ENCODE measurements around the gene COL18A1. TPM values are rescaled to one million over a fixed set of nuclear protein-coding genes. Genes with fewer than 3 reads are reported as not detected.

The COL18A1 gene
- total and polyA plus RNA-seq, 2 donors (not counting 1 experiment from before 2014, with no cell fraction given): 15.6 to 24.7 TPM

- Histone ChIP-seq H3K9me3 (ENCODE audit: control extremely low read depth in 1 of 3, control insufficient read depth in 2 of 3, insufficient read depth in 1 of 3, low read length in 2 of 3) (no peaks in the 10 kb centered on the region), H3K4me1 (ENCODE audit: control insufficient read depth in 2 of 2, insufficient read depth in 2 of 2, low read length in 2 of 2) (no peaks in the 10 kb centered on the region), H2AFZ (ENCODE audit: insufficient read depth, low read depth, low read length, poor library complexity, severe bottlenecking) (no peak overlapping the region), H3K27me3 (replicated peaks in 1 of 4; ENCODE audit: control extremely low read depth in 1 of 4, control insufficient read depth in 3 of 4, insufficient read depth in 4 of 4, low read length in 3 of 4) (peaks cover 0 to 7% (median 0%) of the 10 kb centered on the region in 4 experiments), H3K4me3 (ENCODE audit: control extremely low read depth in 1 of 5, extremely low read depth in 1 of 5, insufficient read depth in 1 of 5, low read depth in 2 of 5, low read length in 4 of 5) (no peak overlapping the region), H3K79me2 (ENCODE audit: control insufficient read depth, insufficient read depth, low read length) (no peaks in the 10 kb centered on the region), H4K20me1 (ENCODE audit: control insufficient read depth, insufficient read depth, low read length, poor library complexity, severe bottlenecking) (no peaks in the 10 kb centered on the region), H3K36me3 (replicated peaks in 1 of 2; ENCODE audit: control extremely low read depth in 1 of 2, control insufficient read depth in 1 of 2, extremely low read depth in 1 of 2, insufficient read depth in 2 of 2, low read length in 1 of 2) (no peaks in the 10 kb centered on the region), H3K27ac (ENCODE audit: low read length in 2 of 2) (no peak overlapping the region), H3K4me2 (replicated peaks; ENCODE audit: low read depth, low read length, poor library complexity, severe bottlenecking) (no peak overlapping the region), H3K9ac (ENCODE audit: low read length) (no peak overlapping the region)
- TF ChIP-seq CTCF (IDR thresholded peaks at IDR 0.05) (no peak), EZH2 (IDR thresholded peaks at IDR 0.05; ENCODE audit: borderline replicate concordance, insufficient read depth, low read depth, low read length, poor library complexity, severe bottlenecking) (no peak)
- H3K4me1 Mint-ChIP-seq: no peaks in the 10 kb centered on the region
- POLR2A ChIA-PET: no interaction called here
- WGBS (ENCODE audit: insufficient coverage): 85% methylated on average over 24 of the region's 24 CpGs
- ATAC-seq (ENCODE audit: low read depth): no peak
- H3K9me3 Mint-ChIP-seq (ENCODE audit: insufficient read depth): no peaks in the 10 kb centered on the region
- H3K27me3 Mint-ChIP-seq: peaks cover 9% of the 10 kb centered on the region
- no peak overlapping the region for H3K4me3 Mint-ChIP-seq
- H3K27ac Mint-ChIP-seq: no peak overlapping the region
- CTCF ChIA-PET: no interaction called here
- intact Hi-C loops (cut with micrococcal nuclease): no loop called here
- no peak for DNase-seq
Measured at GRCh38 chr21:45391743-45392572, 13.0 kb upstream of the COL18A1 start.

GRCh38 chr21:45392573-45392971, 12.4 kb upstream of the COL18A1 start:
- no peak overlapping the region for H3K4me3 ChIP-seq (ENCODE audit: control extremely low read depth in 1 of 5, extremely low read depth in 1 of 5, insufficient read depth in 1 of 5, low read depth in 2 of 5, low read length in 4 of 5)
- H3K9ac ChIP-seq (ENCODE audit: low read length): no peak overlapping the region
- DNase-seq: no peak
- no peaks in the 10 kb centered on the region for H3K9me3 ChIP-seq (ENCODE audit: control extremely low read depth in 1 of 3, control insufficient read depth in 2 of 3, insufficient read depth in 1 of 3, low read length in 2 of 3)
- H3K4me1 ChIP-seq (ENCODE audit: control insufficient read depth in 2 of 2, insufficient read depth in 2 of 2, low read length in 2 of 2): no peaks in the 10 kb centered on the region
- H3K4me2 ChIP-seq (replicated peaks; ENCODE audit: low read depth, low read length, poor library complexity, severe bottlenecking): no peak overlapping the region
- ChIA-PET POLR2A (no interaction called here), CTCF (no interaction called here)
- intact Hi-C loops (cut with micrococcal nuclease): no loop called here
- TF ChIP-seq CTCF (IDR thresholded peaks at IDR 0.05) (no peak), EZH2 (IDR thresholded peaks at IDR 0.05; ENCODE audit: borderline replicate concordance, insufficient read depth, low read depth, low read length, poor library complexity, severe bottlenecking) (no peak)
- no peaks in the 10 kb centered on the region for H3K79me2 ChIP-seq (ENCODE audit: control insufficient read depth, insufficient read depth, low read length)
- no peak overlapping the region for H2AFZ ChIP-seq (ENCODE audit: insufficient read depth, low read depth, low read length, poor library complexity, severe bottlenecking)
- H3K36me3 ChIP-seq (replicated peaks in 1 of 2; ENCODE audit: control extremely low read depth in 1 of 2, control insufficient read depth in 1 of 2, extremely low read depth in 1 of 2, insufficient read depth in 2 of 2, low read length in 1 of 2): no peaks in the 10 kb centered on the region
- H3K27ac ChIP-seq (ENCODE audit: low read length in 2 of 2): no peak overlapping the region
- no peaks in the 10 kb centered on the region for H4K20me1 ChIP-seq (ENCODE audit: control insufficient read depth, insufficient read depth, low read length, poor library complexity, severe bottlenecking)
- 84% methylated on average over 14 of the region's 14 CpGs for WGBS (ENCODE audit: insufficient coverage)
- no peaks in the 10 kb centered on the region for H3K9me3 Mint-ChIP-seq (ENCODE audit: insufficient read depth)
- no peak overlapping the region for H3K4me3 Mint-ChIP-seq
- no peak overlapping the region for H3K27ac Mint-ChIP-seq
- H3K4me1 Mint-ChIP-seq: no peaks in the 10 kb centered on the region
- peaks cover 0 to 7% (median 0%) of the 10 kb centered on the region in 4 experiments for H3K27me3 ChIP-seq (replicated peaks in 1 of 4; ENCODE audit: control extremely low read depth in 1 of 4, control insufficient read depth in 3 of 4, insufficient read depth in 4 of 4, low read length in 3 of 4)
- no peak for ATAC-seq (ENCODE audit: low read depth)
- peaks cover 8% of the 10 kb centered on the region for H3K27me3 Mint-ChIP-seq
